HUES64 (cell line): ENCODE data around the gene SMIM22.

Experiments used
- H3K27ac ChIP-seq: 2 replicates; pipeline ENCODE4 v1.7.0; 2013; ENCODE audit warnings: low read depth, low read length, inconsistent platforms
- H3K27me3 ChIP-seq: 2 replicates; pipeline ENCODE4 v1.6.1; 2013; ENCODE audit warnings: mild to moderate bottlenecking, low read length; ENCODE audit not compliant: insufficient read depth
- H3K36me3 ChIP-seq: 2 replicates; pipeline ENCODE4 v1.6.1; 2013; ENCODE audit warnings: mild to moderate bottlenecking, low read length; ENCODE audit not compliant: insufficient read depth
- H3K4me1 ChIP-seq: 2 replicates; pipeline ENCODE4 v1.6.1; 2013; ENCODE audit warnings: mild to moderate bottlenecking, low read length, moderate library complexity; ENCODE audit not compliant: insufficient read depth
- H3K4me3 ChIP-seq: 2 replicates; pipeline ENCODE4 v1.5.1; 2013; ENCODE audit warnings: mild to moderate bottlenecking, low read length, moderate library complexity
- H3K9ac ChIP-seq: 2 replicates; pipeline ENCODE4 v1.6.1; 2013; ENCODE audit warnings: mild to moderate bottlenecking, low read depth, low read length
- H3K9me3 ChIP-seq: 2 replicates; pipeline ENCODE4 v1.6.1; 2013; ENCODE audit warnings: low read depth, low read length; ENCODE audit not compliant: insufficient read depth
- WGBS: fragments of 150-250, 120-280 bp; methylation state at CpG from one replicate; pipeline ENCODE4 v1.1.7; 2013; ENCODE audit warnings: missing lambda C conversion rate; 5-methylcytosine and 5-hydroxymethylcytosine counted together

Gene SMIM22

GRCh38 chr16:4755687-4756086 lies 39.5 kb upstream of the SMIM22 start:
- 92% methylated on average over 6 of the region's 6 CpGs for WGBS
- no peaks in the 10 kb centered on the region for H3K4me1 ChIP-seq
- H3K27me3 ChIP-seq, result no peaks in the 10 kb centered on the region
- no peak overlapping the region for H3K27ac ChIP-seq
- H3K36me3 ChIP-seq, result peaks cover 83% of the 10 kb centered on the region
- no peak overlapping the region for H3K4me3 ChIP-seq
- no peak overlapping the region for H3K9ac ChIP-seq
- peaks cover 4% of the 10 kb centered on the region; the same call in 1 of the 2 replicates for H3K9me3 ChIP-seq

DNA sequence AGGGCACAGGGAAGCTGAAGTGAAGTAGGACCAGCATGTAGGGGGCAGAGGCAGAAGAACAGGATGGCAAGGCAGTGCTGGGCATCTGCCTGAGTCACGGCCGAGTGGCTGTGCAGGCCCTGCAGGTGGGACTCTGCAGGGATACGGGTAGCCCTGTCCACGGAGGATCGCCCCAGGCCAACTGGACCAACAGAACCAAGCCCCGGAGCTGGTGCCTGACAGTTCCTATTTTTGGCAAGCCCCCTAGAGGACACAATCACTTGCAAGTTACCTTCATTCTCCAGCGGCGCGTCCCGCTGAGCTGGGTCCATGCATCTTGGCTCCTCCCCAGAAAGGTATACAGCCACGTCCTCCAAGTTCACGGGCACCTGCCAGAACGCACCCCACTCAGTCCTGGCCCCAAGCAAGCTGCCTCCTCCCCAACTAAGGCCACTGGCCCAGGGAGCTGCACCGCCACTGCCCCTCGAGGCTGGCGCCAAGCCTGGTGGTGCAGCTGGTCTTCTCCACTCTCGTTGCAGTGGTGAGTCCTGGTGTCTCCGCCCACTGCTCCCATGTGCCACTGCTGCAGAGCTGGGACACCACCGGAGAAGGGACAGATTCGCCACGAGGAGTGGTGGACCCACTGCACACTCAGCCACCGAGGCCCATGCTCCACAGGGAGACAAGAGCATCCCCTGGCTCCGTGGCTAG lies 34.8 kb upstream of the SMIM22 start:
- Histone ChIP-seq H3K27ac (no peak overlapping the region), H3K36me3 (peaks cover 80% of the 10 kb centered on the region), H3K9ac (no peak overlapping the region), H3K9me3 (peaks cover 4% of the 10 kb centered on the region; the same call in 1 of the 2 replicates), H3K4me3 (no peak overlapping the region), H3K27me3 (no peaks in the 10 kb centered on the region), H3K4me1 (no peaks in the 10 kb centered on the region)
- WGBS, result 94% methylated on average over 23 of the region's 23 CpGs

GRCh38 chr16:4762205-4762604 lies 33.0 kb upstream of the SMIM22 start:
- peaks cover 70% of the 10 kb centered on the region for H3K36me3 ChIP-seq

DNA sequence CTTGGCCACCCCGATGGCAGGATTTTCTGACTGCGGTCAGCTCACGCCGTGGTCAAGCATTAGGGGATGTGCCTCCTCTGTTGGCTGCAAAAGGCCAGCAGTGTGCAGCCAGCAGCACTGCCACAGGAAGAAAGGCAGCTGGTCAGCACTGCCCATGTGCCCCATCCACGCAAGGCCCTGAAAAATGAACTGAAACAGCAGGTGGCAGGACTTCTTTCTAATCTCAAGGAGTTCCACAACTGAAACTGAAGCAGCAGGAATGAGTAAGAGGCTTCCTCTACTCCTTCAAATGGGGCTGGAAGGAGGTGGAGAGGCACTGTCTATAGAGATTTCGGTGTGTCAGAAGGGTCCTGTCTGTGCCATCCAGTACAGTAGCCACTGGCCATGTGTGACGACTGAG lies 31.4 kb upstream of the SMIM22 start:
- Histone ChIP-seq H3K36me3 (peaks cover 59% of the 10 kb centered on the region), H3K9ac (no peak overlapping the region), H3K9me3 (no peaks in the 10 kb centered on the region), H3K27me3 (no peaks in the 10 kb centered on the region), H3K4me1 (no peaks in the 10 kb centered on the region), H3K4me3 (no peak overlapping the region), H3K27ac (no peak overlapping the region)
- 98% methylated on average over 7 of the region's 7 CpGs for WGBS

More at GRCh38 chr16:4762205-4762604, 33.0 kb upstream of the SMIM22 start:
- no peaks in the 10 kb centered on the region for H3K4me1 ChIP-seq
- no peak overlapping the region for H3K9ac ChIP-seq
- H3K27ac ChIP-seq, result no peak overlapping the region
- WGBS, result 92% methylated on average over 9 of the region's 9 CpGs
- H3K27me3 ChIP-seq, result no peaks in the 10 kb centered on the region
- H3K4me3 ChIP-seq, result no peak overlapping the region
- H3K9me3 ChIP-seq, result no peaks in the 10 kb centered on the region

DNA sequence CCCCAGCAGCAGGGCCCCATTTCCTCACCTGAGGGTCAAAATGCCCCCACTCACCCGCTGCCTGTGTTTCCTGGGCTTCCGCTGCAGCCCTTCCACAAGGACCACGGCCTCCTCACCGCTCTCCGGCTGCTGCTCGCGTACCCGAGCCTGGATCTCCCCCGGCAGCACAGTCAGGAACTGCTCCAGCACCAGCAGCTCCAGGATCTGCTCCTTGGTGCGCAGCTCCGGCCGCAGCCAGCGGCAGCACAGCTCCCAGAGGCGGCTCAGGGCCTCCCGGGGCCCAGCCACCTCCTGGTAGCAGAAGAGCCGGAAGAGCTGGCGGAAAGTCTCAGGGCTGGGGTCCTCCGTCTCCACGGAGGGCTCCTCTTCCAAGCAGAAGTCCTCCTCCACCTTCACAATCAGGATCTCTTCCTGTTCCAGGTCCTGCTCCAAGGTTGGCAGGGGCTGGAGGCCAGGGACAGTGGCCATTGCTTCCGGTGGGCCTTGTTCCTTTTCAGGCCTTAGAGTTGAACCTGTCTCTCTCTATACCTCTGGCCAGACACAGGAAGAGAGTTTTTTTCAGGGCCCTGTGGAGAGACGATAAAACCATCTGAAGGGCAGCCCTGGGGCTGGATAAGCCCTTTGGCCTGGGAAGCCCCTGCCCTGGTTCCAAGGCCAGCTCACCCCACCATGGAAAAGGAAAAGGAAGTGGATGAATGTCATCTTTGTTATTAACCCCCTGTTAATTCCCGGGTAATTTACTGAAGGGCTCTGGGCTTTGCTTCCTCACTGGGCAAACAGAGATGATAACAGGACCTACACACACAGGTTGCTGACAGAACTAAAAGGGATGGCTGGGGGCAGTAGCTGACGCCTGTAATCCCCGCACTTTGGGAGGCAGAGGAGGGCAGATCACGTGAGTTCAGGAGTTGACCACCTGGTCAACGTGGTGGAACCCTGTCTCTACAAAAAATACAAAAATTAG lies 29.4 kb upstream of the SMIM22 start:
- Histone ChIP-seq H3K9me3 (no peaks in the 10 kb centered on the region), H3K27me3 (no peaks in the 10 kb centered on the region), H3K9ac (peak overlapping the region; percentile 86; the same call in 1 of the 2 replicates), H3K27ac (no peak overlapping the region), H3K4me1 (no peaks in the 10 kb centered on the region), H3K36me3 (peaks cover 40% of the 10 kb centered on the region), H3K4me3 (peak overlapping the region; percentile 74)
- 85% methylated on average over 26 of the region's 26 CpGs for WGBS

DNA sequence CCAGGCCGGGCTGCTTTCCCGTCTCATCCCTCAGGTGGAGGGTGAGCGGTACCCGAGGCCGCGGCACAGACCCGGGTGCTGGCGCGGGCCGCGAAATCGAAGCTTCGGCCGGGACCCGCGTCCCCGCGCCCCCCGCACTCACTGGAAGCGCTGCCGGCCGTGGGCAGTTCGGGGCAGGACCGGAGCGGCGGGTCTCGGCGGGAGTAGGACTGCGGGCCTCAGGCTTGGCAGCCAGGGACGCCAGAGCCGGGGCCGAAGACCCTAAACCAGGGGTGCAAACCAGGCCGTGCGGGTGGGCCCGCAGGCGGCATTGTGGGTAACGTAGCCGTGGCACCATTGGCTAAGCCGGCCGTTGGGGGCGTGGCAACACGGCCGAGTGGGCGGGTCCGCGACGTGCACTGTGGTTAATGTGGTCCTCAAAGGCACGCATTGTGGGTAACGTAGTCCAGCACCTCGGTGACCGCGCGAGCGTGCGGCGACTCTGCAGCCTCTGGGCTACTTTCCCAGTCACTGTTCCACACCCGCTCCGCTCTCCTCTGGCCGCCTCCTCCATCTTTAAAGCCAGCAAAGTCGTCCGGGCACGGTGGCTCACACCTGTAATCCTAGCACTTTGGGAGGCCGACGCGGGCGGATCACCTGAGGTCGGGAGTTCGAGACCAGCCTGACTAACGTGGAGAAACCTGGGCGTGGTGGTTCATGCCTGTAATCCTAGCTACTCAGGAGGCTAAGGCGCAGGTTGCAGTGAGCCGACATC lies 28.1 kb upstream of the SMIM22 start, which contains the start of gene ZNF500:
Gene ZNF500, minus strand, starts transcription at position 288 of the 754 bp plus-strand sequence. CDS start 1,184 bp downstream, outside the sequence.
- no peaks in the 10 kb centered on the region for H3K4me1 ChIP-seq
- H3K9ac ChIP-seq, result peak within 1 kb of the TSS; percentile 86
- no peaks in the 10 kb centered on the region for H3K9me3 ChIP-seq
- peak within 1 kb of the TSS; percentile 77; the same call in 1 of the 2 replicates for H3K27ac ChIP-seq
- H3K36me3 ChIP-seq, result peaks cover 31% of the 10 kb centered on the region
- no peaks in the 10 kb centered on the region for H3K27me3 ChIP-seq
- 9% methylated on average over 72 of the region's 72 CpGs for WGBS
- H3K4me3 ChIP-seq, result peak within 1 kb of the TSS; percentile 74

GRCh38 chr16:4767872-4768548 lies 27.2 kb upstream of the SMIM22 start:
- 83% methylated on average over 17 of the region's 17 CpGs for WGBS
- H3K9me3 ChIP-seq, result no peaks in the 10 kb centered on the region

GRCh38 chr16:4768549-4769305 lies 26.4 kb upstream of the SMIM22 start:
- peak overlapping the region; percentile 37 for H3K27ac ChIP-seq
- H3K4me1 ChIP-seq, result no peaks in the 10 kb centered on the region
- H3K4me3 ChIP-seq, result peak overlapping the region; percentile 64
- 6% methylated on average over 48 of the region's 48 CpGs for WGBS
- peaks cover 17% of the 10 kb centered on the region for H3K36me3 ChIP-seq
- H3K27me3 ChIP-seq, result no peaks in the 10 kb centered on the region
- H3K9me3 ChIP-seq, result no peaks in the 10 kb centered on the region
- H3K9ac ChIP-seq, result peak overlapping the region; percentile 64

More at GRCh38 chr16:4767872-4768548, 27.2 kb upstream of the SMIM22 start:
- Histone ChIP-seq H3K36me3 (peaks cover 23% of the 10 kb centered on the region), H3K4me3 (peak overlapping the region; percentile 64), H3K9ac (peak overlapping the region; percentile 64), H3K4me1 (no peaks in the 10 kb centered on the region), H3K27ac (peak overlapping the region; percentile 37), H3K27me3 (no peaks in the 10 kb centered on the region)

- Histone ChIP-seq H3K36me3 (peaks cover 11% of the 10 kb centered on the region), H3K4me1 (no peaks in the 10 kb centered on the region), H3K9ac (peak overlapping the region; percentile 62; the same call in 1 of the 2 replicates), H3K4me3 (peak overlapping the region; percentile 64), H3K9me3 (no peaks in the 10 kb centered on the region), H3K27ac (no peak overlapping the region), H3K27me3 (no peaks in the 10 kb centered on the region)
- 88% methylated on average over 7 of the region's 7 CpGs for WGBS
Observed at GRCh38 chr16:4769306-4769638, 25.9 kb upstream of the SMIM22 start.

DNA sequence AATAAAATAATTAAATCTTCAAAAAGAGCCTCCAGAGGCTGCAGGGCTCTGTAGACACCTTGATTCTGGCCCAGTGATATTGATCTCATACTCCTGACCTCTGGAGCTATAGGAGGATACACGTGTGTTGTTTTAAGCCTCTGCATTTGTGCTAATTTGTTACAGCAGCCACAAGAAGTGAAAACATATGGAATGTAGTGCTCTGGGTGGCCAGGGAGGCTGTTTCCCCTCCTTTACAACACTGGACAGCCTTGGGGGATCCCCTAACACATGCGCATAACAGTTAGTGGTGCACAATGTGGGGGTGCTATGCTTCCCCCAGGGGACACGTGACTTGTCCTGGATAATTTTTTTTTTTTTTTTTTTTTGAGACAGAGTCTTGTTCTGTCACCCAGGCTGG lies 23.5 kb upstream of the SMIM22 start:
- no peaks in the 10 kb centered on the region for H3K27me3 ChIP-seq
- no peaks in the 10 kb centered on the region for H3K4me1 ChIP-seq
- no peaks in the 10 kb centered on the region; the same call in 1 of the 2 replicates for H3K9me3 ChIP-seq
- no peak overlapping the region for H3K27ac ChIP-seq
- H3K36me3 ChIP-seq, result no peaks in the 10 kb centered on the region
- H3K4me3 ChIP-seq, result no peak overlapping the region
- 83% methylated on average over 3 of the region's 3 CpGs for WGBS
- no peak overlapping the region for H3K9ac ChIP-seq
